Calu3 (cell line): ENCODE results near the gene NCAPG2. TPM values are rescaled to one million over a fixed set of nuclear protein-coding genes. Genes with fewer than 3 reads are reported as not detected.

Experiments used
- BruUV-seq: library from RNA; stranded (reverse); fragments of 400-500 nt; replicated peaks from 2 replicates; lab custom pipeline; 2021; lab: Mats Ljungman, UMichigan
- CTCF ChIA-PET: fragments of 300-600 bp; sonication (Branson Sonifier 250); formaldehyde crosslinking; loops from one replicate; lab custom pipeline; 2022; ENCODE audit warnings: antibody characterized with exemption; lab: Charles Lee
- DNase-seq: peaks from one replicate; pipeline ENCODE4 v3.0.0; 2022
- H3K27ac Mint-ChIP-seq: one replicate; pipeline ENCODE4 v1.8.0; 2022; ENCODE audit warnings: mixed read lengths; ENCODE audit not compliant: unreplicated experiment
- H3K27me3 Mint-ChIP-seq: one replicate; pipeline ENCODE4 v1.8.0; 2022; ENCODE audit warnings: mixed read lengths; ENCODE audit not compliant: unreplicated experiment
- H3K36me3 Mint-ChIP-seq: one replicate; pipeline ENCODE4 v1.8.0; 2022; ENCODE audit warnings: mild to moderate bottlenecking, moderate library complexity, mixed read lengths; ENCODE audit not compliant: insufficient read depth, unreplicated experiment
- H3K4me1 Mint-ChIP-seq: one replicate; pipeline ENCODE4 v1.8.0; 2022; ENCODE audit warnings: mild to moderate bottlenecking, low read depth, mixed read lengths; ENCODE audit not compliant: unreplicated experiment
- H3K4me3 Mint-ChIP-seq: one replicate; pipeline ENCODE4 v1.8.0; 2022; ENCODE audit warnings: mild to moderate bottlenecking, low read depth, moderate library complexity, mixed read lengths; ENCODE audit not compliant: unreplicated experiment
- H3K9me3 Mint-ChIP-seq: one replicate; pipeline ENCODE4 v1.8.0; 2022; ENCODE audit warnings: low read depth, mixed read lengths; ENCODE audit not compliant: unreplicated experiment
- CTCF ChIP-seq: fragments of 200-600 bp; IDR thresholded peaks from one replicate; pipeline ENCODE4 v1.8.0; 2022; ENCODE audit warnings: antibody characterized with exemption; ENCODE audit not compliant: unreplicated experiment
- intact Hi-C: fragments of 100-400 bp; cut with micrococcal nuclease; formaldehyde crosslinking; loops from one replicate; pipeline ENCODE4 v1.10.0; 2022; ENCODE audit not compliant: unreplicated experiment
- total RNA-seq: library from RNA; stranded (reverse); gene quantifications from 2 replicates; pipeline ENCODE4 v1.2.3, GENCODE V29; 2022

NCAPG2 gene
- total RNA-seq, 1 experiment from 2014 or later, result 81.7 TPM

- no peak overlapping the region for H3K27ac Mint-ChIP-seq
- peaks cover 6% of the 10 kb centered on the region for H3K36me3 Mint-ChIP-seq
- H3K27me3 Mint-ChIP-seq, result no peaks in the 10 kb centered on the region
- no peaks in the 10 kb centered on the region for H3K4me1 Mint-ChIP-seq
- DNase-seq, result no peak
- intact Hi-C loops, result no loop called here
- H3K9me3 Mint-ChIP-seq, result no peaks in the 10 kb centered on the region
- CTCF ChIA-PET, result no interaction called here
- TF ChIP-seq CTCF, result no peak
- no peak overlapping the region for H3K4me3 Mint-ChIP-seq
- BruUV-seq, result no TSS peak
Measured at GRCh38 chr7:158682456-158682855, 22.1 kb downstream of the NCAPG2 start.

GRCh38 chr7:158680754-158681153, 23.9 kb downstream of the NCAPG2 start:
- DNase-seq, result no peak
- no peak overlapping the region for H3K27ac Mint-ChIP-seq
- TF ChIP-seq CTCF, result no peak
- no peaks in the 10 kb centered on the region for H3K27me3 Mint-ChIP-seq
- no peaks in the 10 kb centered on the region for H3K9me3 Mint-ChIP-seq
- CTCF ChIA-PET, result no interaction called here
- no TSS peak for BruUV-seq
- intact Hi-C loops, result no loop called here
- H3K4me3 Mint-ChIP-seq, result no peak overlapping the region
- peaks cover 6% of the 10 kb centered on the region for H3K36me3 Mint-ChIP-seq
- no peaks in the 10 kb centered on the region for H3K4me1 Mint-ChIP-seq

- Mint-ChIP-seq H3K36me3 (peaks cover 5% of the 10 kb centered on the region), H3K27me3 (no peaks in the 10 kb centered on the region), H3K27ac (no peak overlapping the region), H3K4me3 (no peak overlapping the region), H3K9me3 (no peaks in the 10 kb centered on the region), H3K4me1 (peaks cover 8% of the 10 kb centered on the region)
- CTCF ChIA-PET, result no interaction called here
- DNase-seq, result no peak
- no peak for TF ChIP-seq CTCF
- no TSS peak for BruUV-seq
- intact Hi-C loops, result no loop called here
Measured at GRCh38 chr7:158676906-158677305, 27.7 kb downstream of the NCAPG2 start.

GRCh38 chr7:158676171-158676840, 28.3 kb downstream of the NCAPG2 start:
- Mint-ChIP-seq H3K4me1 (peaks cover 8% of the 10 kb centered on the region), H3K9me3 (no peaks in the 10 kb centered on the region), H3K36me3 (peaks cover 8% of the 10 kb centered on the region), H3K4me3 (no peak overlapping the region), H3K27me3 (no peaks in the 10 kb centered on the region), H3K27ac (no peak overlapping the region)
- DNase-seq, result no peak
- CTCF ChIA-PET, result no interaction called here
- no peak for TF ChIP-seq CTCF
- intact Hi-C loops, result no loop called here
- no TSS peak for BruUV-seq
